Nucleus accumbens (tissue), 56 donors: ENCODE measurements around the gene SNED1.
A peak's percentile ranks its signal among the peaks of the same experiment; 100 is the strongest.

Experiments used
- DNase-seq, 56 donors: peaks; one replicate each; lab custom pipeline; 2025; lab: John Stamatoyannopoulos, UW

Gene SNED1

DNA sequence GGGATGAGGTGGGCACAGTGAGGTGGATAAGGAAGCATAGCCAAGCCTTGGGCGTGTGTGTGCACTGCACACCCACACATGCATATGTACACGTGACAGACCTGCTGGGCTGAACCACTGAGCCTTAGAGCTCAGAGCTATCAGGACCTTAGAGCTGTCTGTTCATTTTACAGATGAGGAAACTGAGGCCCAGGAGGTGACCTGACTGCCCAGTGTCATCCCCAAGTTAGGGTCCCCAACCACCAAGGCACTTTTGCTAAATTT is 8.2 kb upstream of the SNED1 start:
- DNase-seq: no peak

DNA sequence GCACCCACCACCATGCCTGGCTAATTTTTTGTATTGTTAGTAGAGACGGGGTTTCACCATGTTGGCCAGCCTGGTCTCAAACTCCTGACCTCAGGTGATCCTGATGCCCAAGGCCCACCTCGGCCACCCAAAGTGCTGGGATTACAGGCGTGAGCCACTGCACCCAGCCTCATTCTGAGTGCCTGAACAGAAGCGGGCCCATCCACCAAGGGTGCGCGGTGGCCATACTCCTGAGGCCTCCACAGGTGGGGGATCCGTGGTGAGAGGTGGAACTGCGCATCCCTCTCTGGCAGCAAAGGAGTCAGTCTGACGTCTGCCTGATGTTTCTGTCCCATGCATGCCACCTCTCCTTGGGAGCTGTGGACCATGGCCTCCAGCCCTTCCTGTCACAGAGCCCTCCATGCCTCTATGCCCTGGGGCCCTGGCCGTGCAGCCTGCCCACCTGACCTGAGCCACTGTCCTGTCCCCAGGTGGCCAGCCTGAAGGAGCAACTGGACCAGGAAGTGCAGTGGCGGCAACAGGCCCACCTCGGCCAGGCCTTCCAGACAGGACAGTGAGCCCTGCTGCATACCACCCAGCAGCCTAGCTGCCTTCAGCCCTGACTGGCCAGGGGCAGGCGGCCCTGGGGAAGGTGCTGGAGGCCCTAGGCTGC is 7.6 kb upstream of the SNED1 start:
- DNase-seq: no peak

DNA sequence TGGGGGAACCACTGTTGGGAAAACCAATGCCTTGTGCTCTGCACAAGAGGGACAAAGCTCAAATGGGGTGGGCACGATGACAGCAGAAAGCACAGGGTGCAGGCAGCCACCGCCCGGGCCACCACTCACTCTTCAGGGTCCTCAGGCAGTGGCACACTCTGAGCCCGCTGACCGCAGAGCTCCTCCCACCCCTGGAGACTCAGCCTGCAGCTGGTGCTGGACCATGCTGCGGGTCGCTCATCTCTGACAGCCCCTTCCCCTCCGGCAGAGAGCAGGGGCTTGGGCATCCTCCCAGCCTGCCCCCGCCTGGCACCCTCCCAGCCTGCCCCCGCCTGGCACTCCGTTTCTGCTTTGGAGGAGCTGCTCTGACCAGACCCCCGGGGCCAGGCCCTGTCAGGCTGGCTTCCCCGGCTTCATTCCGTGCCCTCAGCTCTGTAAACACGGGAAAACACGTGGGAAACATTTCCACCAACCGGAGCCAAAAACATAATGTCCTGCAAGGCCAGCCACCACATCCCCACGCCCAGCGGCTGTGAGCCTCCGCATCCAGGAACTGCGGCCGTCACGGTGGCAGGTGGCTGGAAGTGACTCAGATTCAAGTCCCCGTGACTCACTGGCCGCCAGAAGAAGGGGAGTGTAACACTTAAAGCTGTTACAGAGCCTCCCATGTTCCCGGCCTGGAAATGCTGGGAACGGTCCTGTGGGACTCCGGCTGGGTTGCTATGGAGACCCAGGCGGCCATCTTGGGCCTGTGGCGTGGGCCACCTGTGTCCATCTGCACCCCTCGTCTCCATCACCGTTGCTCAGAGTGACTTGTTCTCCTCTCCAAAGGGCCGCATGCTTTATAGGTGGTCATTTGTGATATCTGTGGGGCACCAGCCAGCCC is 6.8 kb upstream of the SNED1 start:
- DNase-seq: peak in 5 of 56 donors; percentile 16 to 53 (median 28)

DNA sequence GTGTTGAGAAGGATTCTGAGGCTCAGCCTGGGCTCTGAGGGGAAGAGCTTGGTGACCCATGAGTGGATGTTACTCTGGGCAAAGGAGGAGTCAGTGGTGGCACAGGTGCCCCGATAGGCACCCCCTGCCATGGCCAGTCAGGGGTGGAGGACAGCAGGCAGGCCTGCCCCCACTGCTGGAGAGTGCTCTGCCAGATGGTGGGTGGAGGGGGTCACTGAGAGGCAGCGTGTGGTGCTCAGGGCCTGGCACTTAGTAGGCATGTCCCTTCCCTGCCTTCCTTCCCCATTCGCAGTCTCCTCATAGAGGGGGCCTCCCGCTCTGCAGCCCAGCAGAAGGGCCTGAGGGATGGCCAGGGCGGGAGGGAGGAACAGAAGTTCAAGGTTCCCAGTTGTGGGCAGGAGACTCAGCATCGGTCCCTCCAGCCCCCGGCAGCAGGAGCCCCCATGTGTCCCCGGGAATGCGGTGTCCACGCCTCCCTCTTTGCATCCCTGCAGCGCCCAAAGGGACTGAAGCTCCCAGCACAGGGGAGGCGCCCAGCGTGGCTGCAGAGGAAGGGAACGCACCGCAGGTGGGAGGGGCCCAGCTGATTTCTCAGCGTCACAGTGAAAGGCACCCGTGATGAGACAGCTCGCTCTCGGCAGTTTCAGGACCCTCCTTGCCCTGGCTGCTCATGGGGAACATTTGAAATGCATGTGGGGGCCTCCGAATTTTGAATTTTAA is 5.7 kb upstream of the SNED1 start:
- DNase-seq: no peak

DNA sequence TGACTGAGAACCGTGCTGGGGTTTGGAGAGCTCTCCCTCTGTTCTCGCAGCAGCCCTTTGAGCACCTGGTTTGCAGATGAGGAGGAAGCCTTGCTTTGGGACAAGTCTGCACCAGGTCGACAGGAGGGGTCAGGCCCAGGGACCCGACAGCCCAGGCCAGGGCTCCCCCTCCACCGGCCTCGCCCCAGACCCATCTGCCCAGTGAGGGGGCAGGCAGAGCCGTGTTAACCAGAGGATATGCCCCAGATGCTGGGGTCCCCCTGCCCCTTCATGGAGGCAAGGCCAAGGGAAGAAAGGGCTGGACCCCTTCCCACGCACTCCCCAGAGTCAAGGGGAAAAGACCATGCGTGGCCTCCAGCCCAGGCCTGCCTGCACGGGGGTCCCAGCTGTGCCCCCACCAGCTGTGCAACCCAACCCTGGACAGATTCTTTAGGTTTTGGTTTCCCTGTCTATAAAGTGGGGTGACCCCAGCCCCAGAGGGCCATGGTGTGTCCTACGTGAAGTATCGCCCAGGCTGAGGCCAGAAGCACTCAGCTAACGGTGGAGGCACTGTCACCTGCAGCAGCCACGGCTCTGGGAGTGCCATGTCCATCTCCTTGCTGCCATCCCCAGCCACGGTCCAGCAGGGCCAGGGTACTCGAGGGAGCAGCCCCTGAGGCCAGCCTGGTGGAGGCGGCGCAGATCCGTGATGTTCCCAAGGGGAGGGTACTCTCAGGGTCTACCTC is 4.8 kb upstream of the SNED1 start:
- DNase-seq: no peak

DNA sequence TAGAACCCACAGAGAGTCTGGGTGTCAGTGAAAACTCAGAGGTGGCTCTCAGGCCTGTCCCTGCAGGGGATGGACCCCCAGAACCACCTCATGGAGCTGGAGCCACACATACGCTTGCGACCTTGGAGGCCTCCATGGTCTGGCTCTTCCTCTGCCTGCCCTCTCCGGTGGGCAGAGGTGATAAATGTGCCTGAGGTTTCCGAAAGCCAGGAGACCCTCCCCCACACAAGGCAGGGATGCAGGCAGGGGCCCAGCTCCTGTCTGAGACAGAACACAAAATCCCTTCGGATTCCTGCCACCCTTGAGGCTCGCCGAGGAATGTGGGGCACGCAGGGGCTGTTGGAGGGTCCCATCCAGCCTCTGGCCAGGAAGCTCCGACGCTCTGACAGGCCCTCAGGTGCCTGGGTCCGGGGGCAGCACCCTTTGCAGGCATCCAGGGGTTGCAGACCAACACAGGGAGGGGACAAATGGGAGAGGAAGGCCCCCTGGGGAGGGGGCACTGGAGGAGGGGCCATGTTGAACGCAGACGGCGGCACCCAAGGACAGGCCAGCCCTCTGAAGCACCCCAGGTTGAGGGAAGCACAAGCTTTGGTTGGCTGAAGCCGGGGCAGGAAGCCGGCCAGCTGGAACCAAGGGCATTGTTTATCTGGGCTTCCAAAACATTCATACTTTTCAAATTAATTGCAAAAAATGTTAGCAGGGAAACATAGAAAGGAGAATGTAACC is 4.1 kb upstream of the SNED1 start:
- DNase-seq: no peak

DNA sequence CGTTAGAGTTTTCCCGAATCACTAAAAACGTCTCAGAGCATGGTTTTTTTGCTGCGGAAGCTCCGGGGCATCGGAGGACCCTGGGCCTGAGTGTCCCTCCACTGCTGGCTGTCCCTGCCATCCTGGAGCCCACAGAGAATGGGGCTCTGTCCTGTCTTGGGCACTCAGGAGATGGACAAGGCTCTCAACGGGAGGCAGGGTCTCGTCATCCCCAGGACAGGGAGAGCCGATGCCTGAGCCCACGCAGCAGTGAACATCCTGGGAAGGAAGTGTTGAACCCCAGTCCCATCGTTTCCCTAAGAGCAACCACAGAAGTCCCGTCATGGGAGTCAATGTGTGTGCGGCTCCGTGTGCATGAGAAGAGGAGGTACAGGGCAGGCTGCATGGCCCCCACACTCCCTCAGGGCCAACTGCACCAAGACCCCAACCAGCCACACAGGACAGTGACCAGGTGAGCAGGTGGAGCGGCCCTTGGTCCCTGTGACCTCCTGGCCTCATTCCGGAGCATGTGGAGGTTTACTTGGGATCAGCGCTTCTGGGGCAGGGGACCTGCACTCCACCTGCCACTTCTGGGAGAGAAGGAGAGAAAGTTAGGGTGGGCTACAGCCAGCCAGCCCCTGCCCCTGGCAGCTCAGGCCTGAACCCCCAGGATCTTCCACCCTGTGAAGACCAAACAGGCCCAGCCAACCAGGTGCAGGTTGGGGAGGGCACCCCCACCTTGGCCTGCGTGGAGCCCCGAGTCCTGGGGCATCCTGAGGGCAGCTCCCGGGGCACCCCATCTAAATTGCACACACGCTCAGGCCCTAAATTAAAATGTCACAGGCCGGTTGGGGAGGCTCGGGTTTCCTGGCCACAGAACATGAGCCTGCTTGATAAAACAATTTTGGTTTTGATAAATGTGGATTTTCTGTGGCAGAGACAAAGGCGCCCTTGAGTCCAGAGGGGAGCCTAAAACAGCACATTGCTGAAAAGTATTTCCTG is 3.1 kb upstream of the SNED1 start:
- no peak for DNase-seq

DNA sequence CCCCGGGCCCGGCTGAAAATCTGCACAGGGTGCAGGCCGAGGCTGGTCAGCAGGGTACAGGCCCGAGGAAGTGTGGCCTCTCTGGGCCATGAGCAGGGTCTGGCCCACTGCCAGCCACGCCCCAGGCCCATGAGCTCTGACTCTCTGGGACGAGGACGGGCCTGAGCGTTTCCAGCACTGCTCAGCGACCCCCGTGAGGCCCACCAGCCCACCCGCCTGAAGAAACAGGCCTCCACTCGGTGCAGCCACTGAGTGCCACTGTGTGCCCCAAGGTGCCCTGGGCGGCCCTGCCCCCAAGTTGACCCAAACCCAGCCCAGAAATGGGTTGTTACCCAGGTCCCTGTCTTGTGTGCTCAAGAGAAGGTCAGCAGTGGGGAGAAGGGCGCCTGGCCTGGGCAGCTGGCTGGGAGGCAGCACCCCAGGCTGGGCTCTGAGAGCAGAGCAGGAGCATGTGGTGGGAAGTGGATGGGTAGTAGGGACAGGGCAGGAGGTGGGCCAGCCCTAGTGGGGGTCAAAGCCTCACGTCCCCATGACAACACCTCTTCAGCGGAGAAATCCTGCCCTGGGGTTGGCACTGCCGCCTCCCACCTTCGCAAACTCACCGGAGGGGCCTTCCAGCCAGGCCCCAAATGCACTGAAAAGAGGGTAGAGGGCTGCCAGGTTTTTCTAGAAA is 2.1 kb upstream of the SNED1 start:
- no peak for DNase-seq

DNA sequence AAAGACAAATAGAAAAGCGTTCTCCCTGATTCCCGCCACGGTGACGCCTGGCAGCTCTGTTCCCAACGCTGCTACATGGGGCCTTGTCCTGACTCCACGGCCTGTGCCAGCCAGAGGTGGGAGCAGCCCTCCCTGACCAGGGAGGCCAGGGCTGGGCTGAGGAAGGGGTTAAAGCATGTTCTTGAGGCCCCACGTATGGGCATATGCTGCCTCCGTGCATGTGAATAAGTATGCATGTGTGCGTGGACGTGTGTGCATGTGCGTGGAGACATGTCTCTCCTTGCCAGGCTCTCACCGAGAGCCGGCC is 1.6 kb upstream of the SNED1 start:
- no peak for DNase-seq

DNA sequence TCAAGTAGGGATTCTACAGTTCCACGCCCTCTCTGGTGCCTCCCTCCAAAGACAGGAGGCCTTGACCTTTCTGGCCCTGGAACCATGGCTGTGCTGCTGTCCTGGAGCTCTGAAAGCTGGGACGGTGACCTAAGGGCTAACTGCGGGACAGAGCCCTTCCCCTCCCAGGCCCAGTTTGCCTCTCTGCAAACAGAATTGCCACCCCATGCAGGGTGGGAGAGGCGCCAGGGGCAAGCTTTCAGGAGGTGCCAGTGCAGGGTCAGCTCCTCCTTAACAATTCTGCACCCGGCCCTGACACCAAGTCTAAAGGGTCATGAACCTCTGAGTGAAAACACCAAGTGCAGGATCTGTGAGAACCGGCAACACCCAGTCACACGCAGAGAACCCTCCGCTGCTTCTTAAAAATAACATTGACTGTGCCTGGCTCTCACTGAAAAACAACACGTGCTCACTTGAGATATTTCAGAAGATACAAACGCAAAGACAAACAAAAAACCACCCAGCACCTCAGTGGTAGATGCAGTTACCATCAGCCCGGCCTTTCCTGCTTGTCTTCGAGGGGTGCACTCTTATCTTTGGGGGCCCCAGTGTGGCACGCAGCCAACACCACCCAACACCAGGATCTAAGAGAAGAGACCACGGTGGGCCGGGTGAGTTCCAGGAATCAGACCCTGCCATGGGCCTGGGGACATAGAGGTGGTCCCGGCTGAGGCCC is 1.1 kb upstream of the SNED1 start:
- no peak for DNase-seq

DNA sequence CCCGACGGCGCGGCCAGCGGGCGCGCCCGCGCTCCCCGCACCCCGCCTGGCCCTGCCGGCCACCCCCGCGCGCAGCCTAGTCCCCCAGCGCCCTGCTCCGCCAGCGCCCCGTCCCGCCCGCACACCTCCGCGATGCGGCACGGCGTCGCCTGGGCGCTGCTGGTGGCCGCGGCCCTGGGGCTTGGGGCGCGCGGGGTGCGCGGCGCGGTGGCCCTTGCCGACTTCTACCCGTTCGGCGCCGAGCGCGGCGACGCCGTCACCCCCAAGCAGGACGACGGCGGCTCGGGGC is 232 bp downstream of the SNED1 start:
- DNase-seq: no peak

DNA sequence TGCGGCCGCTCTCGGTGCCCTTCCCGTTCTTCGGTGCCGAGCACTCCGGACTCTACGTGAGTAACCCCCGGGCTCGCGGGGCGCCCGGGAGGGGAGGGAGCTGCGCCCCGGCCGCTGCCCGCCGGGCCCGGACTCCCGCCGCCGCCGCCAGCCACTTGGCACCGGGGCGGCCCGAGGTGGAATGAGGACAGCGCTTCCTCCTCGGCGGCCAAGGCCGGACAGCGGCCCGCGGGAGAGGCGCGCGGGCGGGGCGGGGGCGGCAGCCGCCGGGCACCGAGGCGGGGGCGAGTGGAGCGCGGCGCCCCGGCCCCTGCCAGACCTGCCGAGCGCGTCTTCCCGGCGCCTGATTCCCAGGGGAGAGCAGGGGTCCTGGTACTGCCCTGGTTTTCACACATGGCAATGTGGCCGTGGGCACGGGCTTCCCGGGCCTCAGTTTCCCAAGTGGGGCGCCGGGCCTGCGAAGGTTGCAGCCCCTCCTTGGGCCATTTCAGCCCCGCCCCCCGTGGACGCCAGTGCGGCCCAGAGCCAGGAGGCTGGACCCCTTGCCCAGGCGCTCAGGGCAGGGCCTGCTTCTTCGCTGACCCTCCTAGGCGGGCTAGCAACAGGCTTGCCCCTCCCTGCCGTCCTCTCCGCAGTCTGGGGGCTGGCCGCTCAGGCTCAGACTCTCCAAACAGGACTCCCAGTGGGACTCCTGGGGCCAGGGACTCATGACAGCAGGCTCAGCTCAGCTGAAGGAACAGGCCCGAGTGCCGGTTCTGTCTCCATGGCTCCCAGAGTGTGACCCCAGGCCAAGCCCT is 775 bp downstream of the SNED1 start:
- peak in 1 of 56 donors; percentile 37 for DNase-seq

DNA sequence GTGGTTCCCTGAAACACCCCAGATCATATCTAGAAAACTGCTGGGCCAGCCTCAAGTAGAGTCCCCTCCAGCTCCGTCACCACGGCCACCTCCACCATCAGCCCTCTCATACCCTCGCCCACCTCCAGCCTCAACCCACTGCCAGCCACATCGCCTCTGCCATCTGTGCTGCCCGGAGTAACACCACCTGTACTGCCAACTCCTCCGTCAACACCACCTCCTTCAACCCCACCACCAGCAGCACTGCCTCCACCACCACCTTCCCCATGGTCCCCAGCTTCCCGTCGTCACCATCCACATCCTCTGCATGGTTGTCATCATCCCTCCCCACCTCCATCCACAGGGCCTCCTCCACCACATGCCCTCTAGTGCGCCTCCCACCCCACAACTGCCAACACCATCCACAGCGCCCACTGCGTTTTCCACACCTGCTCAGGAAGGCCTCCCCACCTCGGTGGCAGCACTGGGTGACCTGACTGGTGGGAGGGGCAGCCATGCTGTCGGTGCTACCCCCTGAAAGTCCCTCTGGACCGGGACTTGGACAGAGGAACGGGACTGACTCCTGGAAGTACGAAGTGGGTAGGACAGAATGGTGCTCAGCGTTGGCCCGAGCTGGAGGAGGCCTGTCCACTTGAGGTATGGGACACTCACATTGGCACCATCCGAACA is 1.6 kb downstream of the SNED1 start:
- DNase-seq: no peak

DNA sequence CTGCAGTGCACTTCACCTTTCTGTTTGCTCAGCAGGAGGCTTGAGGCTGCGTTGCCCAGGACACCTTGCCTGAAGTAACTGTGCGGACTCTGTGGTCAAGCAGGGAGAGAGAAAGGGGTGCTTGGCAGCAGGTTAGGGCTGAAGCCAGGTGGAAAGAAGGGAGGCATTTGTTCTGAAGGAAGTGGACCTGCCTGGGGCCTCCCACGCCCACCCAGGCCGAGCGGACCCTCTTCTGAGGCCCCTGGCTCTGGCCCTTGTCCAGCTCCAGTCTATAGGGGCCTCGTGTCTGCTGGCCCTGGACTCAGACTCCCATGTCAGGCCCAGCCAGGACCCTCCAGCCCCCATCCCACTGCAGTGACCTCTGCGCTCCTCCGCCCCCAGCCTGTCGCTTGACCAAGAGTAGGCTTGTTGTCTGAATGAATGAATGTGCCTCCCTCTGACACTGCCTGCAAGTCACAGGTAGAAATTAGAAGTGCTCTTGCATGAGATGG is 2.5 kb downstream of the SNED1 start:
- no peak for DNase-seq

DNA sequence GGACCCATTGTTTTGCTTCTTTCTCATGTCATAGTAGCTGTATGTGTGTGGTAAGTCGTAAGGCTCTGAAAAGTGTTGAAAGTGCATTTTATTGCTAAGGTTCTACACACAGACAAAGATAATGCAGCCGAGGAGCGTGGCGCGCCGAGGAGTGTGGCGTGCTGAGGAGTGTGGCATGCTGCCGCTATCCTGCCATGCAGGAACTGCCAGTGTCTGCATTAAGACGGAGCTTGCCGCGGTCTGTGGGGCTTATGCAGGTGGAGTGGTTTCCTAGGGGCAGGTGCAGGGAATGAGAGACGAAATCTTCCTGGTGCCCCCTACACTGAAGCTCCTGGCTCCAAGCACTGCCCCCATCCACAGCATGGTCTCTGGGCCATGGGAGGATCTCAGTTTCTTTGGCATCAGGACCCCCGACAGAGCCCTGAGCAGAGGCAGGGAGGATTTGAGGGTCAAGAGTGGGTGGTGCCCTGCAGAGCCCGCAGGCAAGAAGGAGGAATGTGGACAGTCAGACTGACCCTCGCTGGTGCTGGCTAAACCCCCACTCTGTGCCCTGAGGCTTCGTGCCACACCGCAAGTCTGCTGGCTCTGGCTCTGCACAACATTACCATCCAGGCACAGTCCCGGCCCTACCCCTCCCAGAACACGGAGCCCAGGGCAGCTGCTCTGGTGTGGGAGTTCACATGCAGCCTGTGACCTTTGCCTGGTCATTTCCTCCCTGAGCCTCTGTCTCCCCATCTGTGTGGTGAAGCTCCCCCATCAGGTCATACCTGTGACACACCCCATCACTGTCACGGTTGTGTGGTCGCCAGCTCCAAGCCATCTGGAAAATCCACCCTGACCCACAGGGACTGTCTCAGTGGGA is 3.2 kb downstream of the SNED1 start:
- DNase-seq: no peak
